Esophagus muscularis mucosa (tissue), 4 donors: ENCODE data around the gene CYP1B1. TPM values are rescaled to one million over a fixed set of nuclear protein-coding genes. Genes with fewer than 3 reads are reported as not detected.

ENCODE experiments used
- DNase-seq: peaks from one replicate; pipeline ENCODE4 v3.0.0-alpha.2; 2017; ENCODE audit errors: extremely low spot score
- H3K27ac ChIP-seq, 4 donors: fragments of 200-600 bp; sonication (generic); replicated peaks in 1 of 4; 1 replicate in 3 of 4; 2 replicates in 1 of 4; pipeline ENCODE4 v1.5.1; 2016 to 2019; ENCODE audit warnings: mild to moderate bottlenecking in 1 of 4
- H3K27me3 ChIP-seq, 4 donors: fragments of 200-600 bp; sonication (generic); one replicate each; pipeline versions ENCODE4 v1.5.1 to v1.6.0; 2016 to 2019
- H3K36me3 ChIP-seq, 4 donors: fragments of 200-600 bp; sonication (generic); one replicate each; pipeline ENCODE4 v1.5.1; 2016 to 2019
- H3K4me1 ChIP-seq, 4 donors: fragments of 200-600 bp; sonication (generic); one replicate each; pipeline ENCODE4 v1.5.1; 2016 to 2019
- H3K4me3 ChIP-seq, 4 donors: fragments of 200-600 bp; sonication (generic); 1 replicate in 2 of 4; 2 replicates in 2 of 4; pipeline ENCODE4 v1.5.1; 2016 to 2019; ENCODE audit warnings: mild to moderate bottlenecking in 4 of 4, moderate library complexity in 1 of 4
- H3K9me3 ChIP-seq, 4 donors: fragments of 200-600 bp; sonication (generic); 1 replicate in 3 of 4; 2 replicates in 1 of 4; pipeline ENCODE4 v1.5.1; 2016 to 2019
- CTCF ChIP-seq, 3 experiments: fragments of 200-600 bp in 2 of 3; fragments of 450-650 bp in 1 of 3; sonication (generic) in 2 of 3; IDR thresholded peaks; one replicate each; pipeline ENCODE4 v1.5.1; 2017 to 2019; ENCODE audit warnings: antibody characterized with exemption in 3 of 3, mild to moderate bottlenecking in 2 of 3, moderate library complexity in 1 of 3
- EP300 ChIP-seq: sonication (generic); formaldehyde crosslinking; IDR thresholded peaks from one replicate; pipeline ENCODE4 v1.6.1; 2017; ENCODE audit warnings: antibody characterized with exemption
- POLR2A ChIP-seq: fragments of 450-650 bp; IDR thresholded peaks from one replicate; pipeline ENCODE4 v1.6.1; 2017; ENCODE audit warnings: antibody characterized with exemption, moderate library complexity, mild to moderate bottlenecking, low read depth
- POLR2AphosphoS5 ChIP-seq, 2 donors: sonication (generic); formaldehyde crosslinking; IDR thresholded peaks; one replicate each; pipeline ENCODE4 v1.6.1; 2017; ENCODE audit warnings: antibody characterized with exemption in 2 of 2
- WGBS: methylation state at CpG from one replicate; pipeline ENCODE4 v1.1.5; 2018; 5-methylcytosine and 5-hydroxymethylcytosine counted together
- intact Hi-C: fragments of 100-400 bp; cut with DNase I; formaldehyde crosslinking; loops from one replicate; pipeline ENCODE4 v1.15.1; 2023
- total RNA-seq, 4 donors: library from RNA; depleted of rRNA; stranded (reverse); fragments of >200 nt; gene quantifications; one replicate each; pipeline versions ENCODE4 v1.1.0 to v1.2.1, GENCODE V29; 2016

CYP1B1 gene
- total RNA-seq, 4 donors from 2014 or later, result 20.8 to 60.3 (median 37.6) TPM

DNA sequence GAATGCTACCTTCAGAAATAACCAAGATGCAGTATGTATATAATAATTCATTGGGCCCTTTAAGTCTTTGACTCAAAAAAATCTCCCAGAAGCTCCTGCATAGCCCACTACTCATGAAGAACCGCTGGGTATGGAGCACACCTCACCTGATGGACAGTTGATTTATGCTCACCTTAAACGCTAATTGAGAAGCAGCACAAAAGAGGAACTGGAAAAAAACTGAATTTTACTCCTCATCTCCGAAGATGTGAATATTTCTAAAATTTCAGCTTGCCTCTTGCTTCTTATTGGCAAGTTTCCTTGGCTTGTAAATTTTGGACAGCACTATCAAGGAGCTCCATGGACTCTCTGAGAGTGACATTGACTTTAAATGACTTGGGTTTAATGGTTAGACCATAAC, 5.5 kb downstream of the CYP1B1 start:
- no peaks in the 10 kb centered on the region for H3K9me3 ChIP-seq
- no peak for DNase-seq
- peaks cover 0 to 25% (median 10%) of the 10 kb centered on the region in 4 donors for H3K27me3 ChIP-seq
- intact Hi-C loops, result no loop called here
- no peak overlapping the region for H3K4me3 ChIP-seq
- no peaks in the 10 kb centered on the region for H3K36me3 ChIP-seq
- H3K27ac ChIP-seq, result no peak overlapping the region
- peaks cover 17 to 27% (median 23%) of the 10 kb centered on the region in 4 donors for H3K4me1 ChIP-seq
- no peak for TF ChIP-seq POLR2AphosphoS5 (IDR thresholded peaks at IDR 0.05)
- TF ChIP-seq CTCF (IDR thresholded peaks at IDR 0.05), result no peak
- no peak for TF ChIP-seq POLR2A
- TF ChIP-seq EP300, result no peak
- WGBS, result 89% methylated on average over 3 of the region's 3 CpGs

- WGBS, result 88% methylated on average over 4 of the region's 4 CpGs
- H3K4me1 ChIP-seq, result peaks cover 0 to 5% (median 1%) of the 10 kb centered on the region in 4 donors
- TF ChIP-seq POLR2A (no peak), POLR2AphosphoS5 (IDR thresholded peaks at IDR 0.05) (no peak), CTCF (IDR thresholded peaks at IDR 0.05) (no peak), EP300 (no peak)
- H3K4me3 ChIP-seq, result no peak overlapping the region
- H3K9me3 ChIP-seq, result no peaks in the 10 kb centered on the region
- H3K36me3 ChIP-seq, result no peaks in the 10 kb centered on the region
- H3K27ac ChIP-seq, result no peak overlapping the region
- H3K27me3 ChIP-seq, result peaks cover 0 to 3% (median 0%) of the 10 kb centered on the region in 4 donors
- intact Hi-C loops, result no loop called here
- DNase-seq, result no peak
Observed at GRCh38 chr2:38068234-38068633, 7.7 kb downstream of the CYP1B1 start.

DNA sequence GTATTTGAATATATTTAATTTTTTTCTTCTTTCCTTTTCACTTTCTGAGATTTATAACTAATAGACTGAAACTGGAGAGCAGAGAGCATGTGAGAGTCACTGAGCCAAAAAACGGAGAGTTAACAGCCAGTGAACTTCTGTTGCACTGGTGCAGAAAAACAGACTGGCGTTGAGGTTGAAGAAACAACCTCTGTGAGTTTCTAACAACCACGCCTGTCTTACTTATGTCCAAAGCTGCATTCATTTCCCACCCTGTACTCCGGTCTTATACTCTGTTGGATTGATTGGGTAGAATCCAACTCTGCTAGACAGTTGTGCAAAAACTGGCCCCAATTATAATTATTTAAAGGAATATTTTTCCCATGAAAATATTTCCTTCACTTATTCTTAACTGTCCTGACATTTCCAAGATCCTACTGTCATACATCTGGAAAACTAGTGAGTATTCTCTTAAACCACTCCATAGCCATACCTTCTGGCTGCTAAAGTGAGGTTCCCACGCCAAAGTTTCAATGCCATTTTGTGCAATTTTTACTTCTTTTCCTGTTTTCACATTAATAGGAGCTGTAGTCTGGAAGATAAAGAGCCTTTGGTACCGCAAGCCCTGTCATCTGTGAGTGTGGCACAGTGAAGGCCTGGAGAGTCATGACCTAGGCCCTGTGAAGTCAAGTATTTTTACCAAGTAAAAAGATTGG, 9.4 kb downstream of the CYP1B1 start:
- no peak overlapping the region for H3K4me3 ChIP-seq
- DNase-seq, result no peak
- 78% methylated on average over 6 of the region's 6 CpGs for WGBS
- H3K9me3 ChIP-seq, result no peaks in the 10 kb centered on the region
- H3K27ac ChIP-seq, result no peak overlapping the region
- intact Hi-C loops, result no loop called here
- H3K4me1 ChIP-seq, result peaks cover 0 to 5% (median 0%) of the 10 kb centered on the region in 4 donors
- H3K36me3 ChIP-seq, result no peaks in the 10 kb centered on the region
- TF ChIP-seq POLR2A (no peak), CTCF (IDR thresholded peaks at IDR 0.05) (no peak), POLR2AphosphoS5 (IDR thresholded peaks at IDR 0.05) (no peak), EP300 (no peak)
- H3K27me3 ChIP-seq, result no peaks in the 10 kb centered on the region

GRCh38 chr2:38065502-38066135, 10.3 kb downstream of the CYP1B1 start:
- H3K4me1 ChIP-seq, result peaks cover 0 to 5% (median 0%) of the 10 kb centered on the region in 4 donors
- H3K27me3 ChIP-seq, result no peaks in the 10 kb centered on the region
- DNase-seq, result no peak
- 86% methylated on average over 5 of the region's 6 CpGs for WGBS
- no peak overlapping the region for H3K4me3 ChIP-seq
- no peaks in the 10 kb centered on the region for H3K9me3 ChIP-seq
- intact Hi-C loops, result no loop called here
- no peak overlapping the region for H3K27ac ChIP-seq
- TF ChIP-seq POLR2A (no peak), CTCF (IDR thresholded peaks at IDR 0.05) (no peak), POLR2AphosphoS5 (IDR thresholded peaks at IDR 0.05) (no peak), EP300 (no peak)
- no peaks in the 10 kb centered on the region for H3K36me3 ChIP-seq
